ELR (cell line): Measurements from ENCODE around the gene BCAS3.
"Not testable (repeated sequence)": the region's sequence is repeated elsewhere in the genome, so short reads cannot be mapped to it uniquely, and the experiment has no call there.

ENCODE experiments used
- DNase-seq: peaks from one replicate; pipeline ENCODE4 v3.0.0-alpha.2; 2015; ENCODE audit warnings: low read depth

The BCAS3 gene

DNA sequence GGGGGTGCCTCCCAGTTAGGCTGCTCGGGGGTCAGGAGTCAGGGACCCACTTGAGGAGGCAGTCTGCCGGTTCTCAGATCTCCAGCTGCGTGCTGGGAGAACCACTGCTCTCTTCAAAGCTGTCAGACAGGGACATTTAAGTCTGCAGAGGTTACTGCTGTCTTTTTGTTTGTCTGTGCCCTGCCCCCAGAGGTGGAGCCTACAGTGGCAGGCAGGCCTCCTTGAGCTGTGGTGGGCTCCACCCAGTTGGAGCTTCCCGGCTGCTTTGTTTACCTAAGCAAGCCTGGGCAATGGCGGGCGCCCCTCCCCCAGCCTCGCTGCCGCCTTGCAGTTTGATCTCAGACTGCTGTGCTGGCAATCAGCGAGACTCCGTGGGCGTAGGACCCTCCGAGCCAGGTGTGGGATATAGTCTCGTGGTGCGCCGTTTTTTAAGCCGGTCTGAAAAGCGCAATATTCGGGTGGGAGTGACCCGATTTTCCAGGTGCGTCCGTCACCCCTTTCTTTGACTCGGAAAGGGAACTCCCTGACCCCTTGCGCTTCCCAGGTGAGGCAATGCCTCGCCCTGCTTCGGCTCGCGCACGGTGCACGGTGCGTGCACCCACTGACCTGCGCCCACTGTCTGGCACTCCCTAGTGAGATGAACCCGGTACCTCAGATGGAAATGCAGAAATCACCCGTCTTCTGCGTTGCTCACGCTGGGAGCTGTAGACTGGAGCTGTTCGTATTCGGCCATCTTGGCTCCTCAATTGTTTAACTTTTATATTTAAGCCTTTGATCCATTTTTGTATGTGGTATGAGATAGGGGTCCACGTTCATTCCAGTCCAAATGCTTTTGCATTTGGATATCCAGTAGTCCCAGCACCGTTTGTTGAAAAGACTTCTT is 209.3 kb downstream of the BCAS3 start:
- not testable (repeated sequence) for DNase-seq

GRCh38 chr17:60887614-60888028 is 210.0 kb downstream of the BCAS3 start:
- no peak for DNase-seq

DNA sequence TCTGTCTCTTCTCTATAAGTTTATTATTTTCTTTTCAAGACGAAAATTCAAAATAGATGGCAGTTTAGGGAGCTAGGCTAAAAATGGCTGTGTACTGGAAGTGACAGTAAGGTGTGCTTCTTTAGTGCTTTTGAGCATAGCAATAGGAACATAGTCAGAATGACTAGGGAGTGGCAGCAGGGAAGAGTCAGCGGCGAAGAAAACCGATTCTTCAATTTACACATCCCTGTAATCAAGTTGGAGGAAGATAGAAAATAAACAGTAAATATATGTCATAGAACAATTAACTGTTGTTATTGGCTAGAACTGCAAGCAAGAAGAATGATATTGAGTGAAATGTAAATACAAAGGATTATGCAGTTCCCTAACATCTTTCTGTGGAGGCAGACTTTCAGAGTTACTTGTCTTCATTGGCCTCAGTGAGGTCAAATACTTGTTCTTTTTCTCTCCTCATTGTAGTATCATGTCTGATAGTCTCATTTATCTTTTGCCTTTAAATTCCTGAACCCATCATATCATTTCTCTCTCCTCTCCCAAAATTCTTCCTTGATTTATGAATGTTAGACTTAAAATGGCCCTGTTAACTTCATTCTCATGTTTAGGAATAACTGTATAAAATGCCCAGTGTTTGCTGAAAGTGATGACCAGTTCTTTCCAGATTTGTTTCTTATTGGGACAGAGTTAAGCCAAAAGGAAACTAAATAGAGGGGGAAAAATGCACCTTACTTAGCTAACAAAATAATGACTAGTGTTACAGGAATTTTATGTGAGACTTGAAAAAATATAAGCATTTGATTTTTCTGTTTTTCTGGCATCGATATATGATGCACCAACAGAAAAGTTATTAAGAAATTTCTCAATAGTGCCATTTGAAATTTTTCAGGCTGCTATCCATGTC is 211.4 kb downstream of the BCAS3 start:
- DNase-seq: no peak

GRCh38 chr17:60891149-60891548 is 213.5 kb downstream of the BCAS3 start:
- DNase-seq: no peak

DNA sequence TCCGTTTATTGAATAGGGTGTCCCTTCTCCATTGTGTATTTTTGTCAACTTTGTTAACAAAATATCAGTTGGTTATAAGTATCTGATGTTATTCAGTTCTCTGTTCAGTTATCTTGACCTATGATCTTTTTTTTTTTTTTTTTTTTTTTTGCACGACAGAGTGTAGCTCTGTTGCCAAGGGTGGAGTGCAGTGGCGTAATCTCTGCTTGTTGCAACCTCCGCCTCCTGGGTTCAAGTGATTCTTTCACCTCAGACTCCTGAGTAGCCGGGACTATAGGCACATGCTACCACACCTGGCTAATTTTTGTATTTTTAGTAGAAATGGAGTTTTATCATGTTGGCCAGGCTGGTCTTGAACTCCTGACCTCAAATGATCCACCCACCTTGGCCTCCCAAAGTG is 215.8 kb downstream of the BCAS3 start:
- DNase-seq: no peak

- DNase-seq: no peak
Observed at GRCh38 chr17:60896996-60897395, 219.3 kb downstream of the BCAS3 start.

GRCh38 chr17:60899115-60899514 is 221.5 kb downstream of the BCAS3 start:
- DNase-seq: no peak

GRCh38 chr17:60900688-60901087 is 223.0 kb downstream of the BCAS3 start:
- DNase-seq: no peak

DNA sequence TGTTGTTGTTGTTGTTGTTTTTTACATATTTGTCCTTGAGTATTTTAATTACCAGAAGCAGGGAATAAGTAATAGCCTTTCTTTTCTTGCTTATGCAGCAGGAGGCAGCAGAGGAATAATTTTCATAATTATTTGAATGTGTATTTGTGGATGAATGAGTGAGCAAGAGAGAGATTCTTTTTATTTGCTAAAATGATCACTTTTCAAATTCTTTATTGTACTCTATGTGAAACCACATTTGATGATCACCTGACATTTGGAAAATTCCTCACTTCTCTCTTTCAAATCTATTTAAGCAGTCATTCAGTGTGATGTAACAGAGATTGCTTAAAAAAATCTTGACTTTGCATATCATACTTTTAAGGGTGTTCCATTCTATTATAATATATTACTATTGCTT is 223.6 kb downstream of the BCAS3 start:
- DNase-seq: peak; percentile 25

DNA sequence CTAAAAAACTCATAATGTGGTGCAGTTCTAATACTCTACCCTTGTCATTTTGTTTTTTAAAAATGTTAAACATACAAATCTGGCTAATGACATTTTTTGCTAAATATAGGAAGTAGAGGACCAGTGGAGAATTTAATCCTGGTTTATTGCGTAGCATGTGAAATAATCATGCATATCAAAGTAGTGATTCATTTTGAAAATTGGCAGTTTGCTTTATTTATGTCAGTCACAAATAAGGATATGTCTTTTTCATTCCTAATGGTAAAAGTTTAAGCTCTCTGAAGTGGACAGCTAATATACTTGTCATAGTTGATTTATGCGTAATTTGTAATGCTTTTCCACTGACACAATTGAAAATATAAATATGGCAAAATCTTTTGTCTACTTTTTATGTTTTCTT is 224.2 kb downstream of the BCAS3 start:
- DNase-seq: peak; percentile 81

GRCh38 chr17:60902399-60902798 is 224.7 kb downstream of the BCAS3 start:
- no peak for DNase-seq

DNA sequence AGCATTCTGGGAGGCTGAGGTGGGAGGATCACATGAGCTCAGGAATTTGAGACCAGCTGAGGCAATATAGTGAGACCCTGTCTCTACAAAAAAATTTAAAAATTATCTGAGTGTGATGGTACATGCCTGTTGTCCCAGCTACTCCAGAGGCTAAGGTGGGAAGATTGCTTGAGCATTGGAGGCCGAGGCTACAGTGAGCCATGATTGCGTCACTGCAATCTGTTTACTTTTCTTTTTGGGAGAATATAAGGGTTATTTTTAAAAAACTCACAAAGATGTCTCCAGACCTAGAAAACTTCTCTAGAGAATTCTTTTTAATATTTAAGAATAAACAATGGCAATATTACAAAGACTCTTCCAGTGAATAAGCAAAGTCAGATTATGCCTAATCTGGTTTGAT is 226.9 kb downstream of the BCAS3 start:
- DNase-seq: no peak

DNA sequence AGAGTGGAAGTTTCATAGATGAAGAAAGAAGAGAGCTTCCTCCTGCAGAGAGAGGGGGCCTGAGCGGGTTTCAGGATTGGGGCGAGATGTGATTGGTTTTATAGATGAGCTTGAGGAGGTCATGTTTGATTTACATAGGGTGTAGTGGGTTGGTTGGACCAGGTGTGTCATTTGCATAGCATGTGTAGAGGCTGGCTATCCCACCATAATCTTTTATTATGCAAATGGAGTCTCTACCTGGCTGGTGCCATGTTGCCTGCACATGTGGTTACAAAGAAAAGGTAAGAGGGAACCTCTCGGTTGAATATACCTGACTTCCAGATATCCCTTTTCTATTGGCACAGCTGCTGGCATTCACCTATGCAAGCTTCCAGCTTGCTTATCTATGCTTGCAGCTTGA is 228.1 kb downstream of the BCAS3 start:
- DNase-seq: no peak

DNA sequence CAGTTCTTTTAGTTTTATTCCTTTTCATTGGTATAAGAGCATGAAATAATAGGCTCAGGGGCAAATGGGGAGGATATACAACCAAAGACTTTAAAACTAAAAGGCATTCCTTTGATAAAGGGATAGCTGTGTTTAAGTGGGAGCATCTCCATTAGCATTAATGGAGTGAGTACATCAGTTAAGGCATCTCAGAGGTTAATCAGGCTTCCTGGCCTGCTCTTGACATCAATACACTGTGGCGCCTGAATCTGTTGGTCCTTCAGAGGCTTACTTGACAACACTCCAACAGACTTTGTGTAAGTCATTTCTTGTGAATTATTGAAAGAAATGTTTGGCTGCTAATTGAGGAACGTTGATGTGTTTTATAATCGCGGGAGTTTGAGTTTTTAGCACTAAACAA is 230.7 kb downstream of the BCAS3 start:
- no peak for DNase-seq

- DNase-seq: peak; percentile 35
Observed at GRCh38 chr17:60909405-60909804, 231.8 kb downstream of the BCAS3 start.

DNA sequence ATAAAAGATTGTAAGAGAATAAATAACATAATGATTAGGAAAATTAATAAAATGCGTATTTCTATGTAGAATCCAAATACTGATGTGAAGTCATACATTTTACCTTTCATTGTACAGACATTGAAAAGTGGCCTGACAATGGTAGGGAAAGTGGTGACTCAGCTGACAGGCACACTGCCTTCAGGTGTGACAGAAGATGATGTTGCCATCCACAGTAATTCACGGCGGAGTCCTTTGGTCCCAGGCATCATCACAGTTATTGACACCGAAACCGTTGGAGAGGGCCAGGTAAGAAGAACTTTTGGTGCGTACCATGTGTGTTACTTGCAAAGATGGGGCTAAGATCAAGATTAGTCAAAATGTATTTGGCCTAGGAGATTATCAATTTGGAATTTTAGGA is 232.8 kb downstream of the BCAS3 start:
- no peak for DNase-seq

GRCh38 chr17:60914078-60914477 is 236.4 kb downstream of the BCAS3 start:
- no peak for DNase-seq

GRCh38 chr17:60916043-60916442 is 238.4 kb downstream of the BCAS3 start:
- DNase-seq: no peak

DNA sequence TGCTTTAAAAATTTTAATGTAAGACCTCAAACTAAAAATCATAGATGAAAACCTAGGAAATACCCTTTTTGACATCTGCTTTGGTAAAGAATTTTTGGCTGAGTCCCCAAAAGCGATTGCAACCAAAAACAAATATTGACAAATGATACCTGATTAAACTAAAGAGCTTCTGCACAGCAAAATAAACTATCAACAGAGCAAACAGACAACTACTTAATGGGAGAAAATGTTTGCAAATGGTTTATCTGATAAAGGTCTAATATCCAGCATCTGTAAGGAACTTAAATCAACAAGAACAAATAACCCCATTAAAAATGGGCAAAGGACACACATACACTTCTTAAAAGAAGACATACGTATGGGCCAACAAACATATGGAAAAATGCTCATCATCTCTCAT is 242.5 kb downstream of the BCAS3 start:
- no peak for DNase-seq

GRCh38 chr17:60923000-60923399 is 245.3 kb downstream of the BCAS3 start:
- no peak for DNase-seq

DNA sequence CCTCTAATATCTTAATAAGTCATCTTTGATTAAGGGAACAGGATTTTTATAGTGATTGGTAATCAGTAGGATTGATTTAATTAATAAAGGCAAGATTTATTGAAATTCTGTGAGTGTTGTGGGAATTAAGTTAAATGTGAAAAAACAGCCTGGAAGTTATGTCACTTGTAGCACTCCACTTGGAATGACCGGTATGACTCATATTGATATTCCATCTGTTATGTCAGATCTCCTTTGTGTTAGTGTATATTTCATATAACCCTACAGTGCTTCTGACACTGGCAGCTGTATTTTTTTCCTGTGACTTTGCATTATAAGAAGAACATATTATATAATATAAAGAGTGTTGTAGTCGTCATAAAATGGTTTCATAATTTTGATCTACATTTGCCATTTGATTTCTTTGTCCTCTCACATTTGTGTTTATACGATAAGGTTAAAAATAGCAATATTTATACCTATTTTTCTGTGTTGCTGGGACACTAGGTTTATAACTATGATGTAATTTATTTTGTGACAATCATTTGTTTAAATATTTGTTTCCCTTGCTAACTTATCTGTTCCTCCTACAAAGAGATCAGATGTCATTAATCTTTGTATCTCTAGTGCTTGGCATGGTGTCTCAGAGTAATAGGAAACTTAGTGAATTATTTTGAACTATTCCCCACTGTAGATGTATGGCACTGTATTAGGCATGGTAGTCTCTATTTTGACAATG is 249.0 kb downstream of the BCAS3 start:
- DNase-seq: peak; percentile 40

- no peak for DNase-seq
Observed at GRCh38 chr17:60933739-60934138, 256.1 kb downstream of the BCAS3 start.
